CD4-positive, alpha-beta T cell (primary cell): ENCODE results near the gene RPE65. TPM values are rescaled to one million over a fixed set of nuclear protein-coding genes. Genes with fewer than 3 reads are reported as not detected.
A peak's percentile ranks its signal among the peaks of the same experiment; 100 is the strongest.
"Not testable (repeated sequence)": the region's sequence is repeated elsewhere in the genome, so short reads cannot be mapped to it uniquely, and the experiment has no call there.

Experiments used
- ATAC-seq: fragments of 200-7000 bp; cut with Tn5 transposase; one replicate; pipeline ENCODE4 v1.10.0; 2022; ENCODE audit warnings: mild to moderate bottlenecking; ENCODE audit not compliant: poor library complexity
- CTCF ChIA-PET: fragments of 350-600 bp; sonication (Branson Sonifier 250); formaldehyde crosslinking; loops from one replicate; lab custom pipeline; 2021; ENCODE audit warnings: antibody characterized with exemption, inconsistent platforms; lab: Charles Lee
- POLR2A ChIA-PET: fragments of 350-600 bp; sonication (Branson Sonifier 250); formaldehyde crosslinking; loops from one replicate; lab custom pipeline; 2021; ENCODE audit warnings: antibody characterized with exemption, inconsistent platforms; lab: Charles Lee
- DNase-seq, 14 experiments: peaks; one replicate each; pipeline ENCODE4 v3.0.0-alpha.2; 2013 to 2020; ENCODE audit warnings: mixed read lengths in 2 of 14
- H3K27ac ChIP-seq, 2 donors: one replicate each; pipeline versions ENCODE4 v1.5.1 to v1.7.0; 2013; ENCODE audit warnings: low read length in 2 of 2, low read depth in 1 of 2, mild to moderate bottlenecking in 1 of 2
- H3K27me3 ChIP-seq, 2 experiments: 1 replicate in 1 of 2; 2 replicates in 1 of 2; pipeline versions ENCODE4 v1.6.1 to v1.7.0; 2013; ENCODE audit warnings: low read length in 2 of 2, control low read depth in 1 of 2, mild to moderate bottlenecking in 1 of 2, moderate library complexity in 1 of 2; ENCODE audit not compliant: insufficient read depth in 2 of 2, control insufficient read depth in 1 of 2
- H3K36me3 ChIP-seq: one replicate; pipeline ENCODE4 v1.6.1; 2013; ENCODE audit warnings: low read length, control low read depth; ENCODE audit not compliant: insufficient read depth
- H3K4me1 ChIP-seq: one replicate; pipeline ENCODE4 v1.6.1; 2013; ENCODE audit warnings: low read length, control low read depth; ENCODE audit not compliant: insufficient read depth
- H3K4me3 ChIP-seq: one replicate; pipeline ENCODE4 v1.5.1; 2013; ENCODE audit warnings: mild to moderate bottlenecking, low read length, moderate library complexity
- H3K9me3 ChIP-seq, 2 experiments: 1 replicate in 1 of 2; 2 replicates in 1 of 2; pipeline versions ENCODE4 v1.6.1 to v1.7.0; 2013; ENCODE audit warnings: low read length in 2 of 2, mild to moderate bottlenecking in 2 of 2, control low read depth in 1 of 2, moderate library complexity in 1 of 2; ENCODE audit not compliant: control insufficient read depth in 1 of 2, insufficient read depth in 1 of 2
- H3K27ac Mint-ChIP-seq: one replicate; pipeline ENCODE4 v1.8.0; 2020; ENCODE audit warnings: mixed read lengths
- H3K27me3 Mint-ChIP-seq: one replicate; pipeline ENCODE4 v1.8.0; 2021; ENCODE audit warnings: mixed read lengths
- H3K36me3 Mint-ChIP-seq: one replicate; pipeline ENCODE4 v1.8.0; 2021; ENCODE audit warnings: low read depth, mixed read lengths
- H3K4me1 Mint-ChIP-seq: one replicate; pipeline ENCODE4 v1.8.0; 2021; ENCODE audit warnings: low read depth, mixed read lengths
- H3K4me3 Mint-ChIP-seq: one replicate; pipeline ENCODE4 v1.8.0; 2020; ENCODE audit warnings: mild to moderate bottlenecking, mixed read lengths
- H3K9me3 Mint-ChIP-seq: one replicate; pipeline ENCODE4 v1.8.0; 2020; ENCODE audit warnings: mixed read lengths
- CTCF ChIP-seq: fragments of 200-600 bp; IDR thresholded peaks from one replicate; pipeline ENCODE4 v1.8.0; 2022; ENCODE audit warnings: antibody characterized with exemption, mild to moderate bottlenecking
- intact Hi-C, 2 experiments: fragments of 100-400 bp; cut with DNase I in 1 of 2; cut with micrococcal nuclease in 1 of 2; formaldehyde crosslinking; loops; one replicate each; pipeline versions ENCODE4 v1.15.1 to v1.9.0; 2023 to 2025; cut with DNase I, micrococcal nuclease
- total RNA-seq, 174 experiments: library from RNA in 2 of 174; stranded (reverse) in 2 of 174; gene quantifications; one replicate each; pipeline ENCODE4 v1.2.3 and lab custom pipeline; 2021 to 2026

The RPE65 gene
- total RNA-seq, 2 experiments from 2014 or later, result not detected

DNA sequence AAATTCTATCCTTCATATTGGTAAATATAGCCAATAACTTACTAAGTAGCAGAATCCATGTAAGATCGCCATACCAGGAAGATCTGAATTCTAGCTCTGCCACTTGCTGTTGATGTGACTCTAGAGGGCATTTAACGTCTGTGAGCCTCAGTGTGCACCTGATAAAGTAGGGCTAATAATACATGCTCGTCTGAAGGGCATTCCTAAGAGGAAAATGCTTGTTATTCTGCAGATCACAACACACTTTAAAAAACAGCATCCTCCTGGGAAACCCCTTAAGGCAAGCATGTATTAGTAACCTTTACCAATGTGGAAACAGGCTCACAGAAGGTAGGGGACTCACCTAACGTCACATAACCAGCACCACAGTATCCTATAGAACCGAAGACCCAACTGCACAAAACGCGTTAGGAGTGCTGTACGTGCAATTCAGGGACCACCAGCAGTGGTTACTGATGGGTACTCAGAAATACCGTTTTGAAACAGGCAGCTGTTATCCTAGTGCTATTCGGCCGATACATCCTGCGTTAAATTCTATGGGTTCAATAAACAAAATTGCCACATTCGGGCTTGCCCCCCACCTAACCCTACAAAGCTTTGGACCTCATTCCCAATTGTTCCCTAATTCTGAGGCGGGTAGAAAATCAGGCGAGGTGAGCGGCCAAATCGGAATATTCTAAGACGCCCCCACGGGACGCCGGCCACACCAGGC lies 46.4 kb upstream of the RPE65 start:
- peak overlapping the region; percentile 72 for H3K4me3 ChIP-seq
- TF ChIP-seq CTCF, result no peak
- POLR2A ChIA-PET, result no interaction called here
- peaks cover 14% of the 10 kb centered on the region for H3K4me1 ChIP-seq
- Mint-ChIP-seq H3K27me3 (peaks cover 15% of the 10 kb centered on the region), H3K27ac (no peak overlapping the region), H3K9me3 (no peaks in the 10 kb centered on the region), H3K4me1 (peaks cover 22% of the 10 kb centered on the region), H3K4me3 (peak overlapping the region; percentile 88), H3K36me3 (no peaks in the 10 kb centered on the region)
- DNase-seq, result peak in 2 of 14 experiments; percentile 4 to 12
- peaks cover 0 to 6% of the 10 kb centered on the region in 2 experiments for H3K9me3 ChIP-seq
- intact Hi-C loops, result no loop called here
- H3K36me3 ChIP-seq, result no peaks in the 10 kb centered on the region
- no peak for ATAC-seq
- no peak overlapping the region for H3K27ac ChIP-seq
- H3K27me3 ChIP-seq, result peaks cover 0 to 6% of the 10 kb centered on the region in 2 experiments
- CTCF ChIA-PET, result no interaction called here

DNA sequence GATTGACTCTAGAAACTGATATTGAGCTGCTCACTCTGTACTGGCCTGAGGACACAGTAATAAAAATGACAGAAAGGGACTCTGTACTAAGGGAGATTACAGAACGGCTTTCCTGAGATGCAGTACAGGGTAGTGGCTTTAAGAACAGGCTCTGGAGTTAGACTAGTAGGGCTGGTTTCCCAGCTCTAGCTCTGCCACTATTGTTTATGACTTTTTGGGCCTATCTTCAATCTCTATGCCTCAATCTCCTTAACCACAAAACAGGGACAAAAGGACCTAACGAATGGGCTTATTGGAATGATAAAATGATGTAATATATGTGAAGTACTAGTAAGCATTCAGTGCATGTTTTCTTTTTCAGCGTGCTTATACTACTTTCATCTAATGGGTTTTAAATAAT lies 45.8 kb upstream of the RPE65 start:
- H3K4me3 Mint-ChIP-seq, result peak overlapping the region; percentile 88
- peaks cover 0 to 6% of the 10 kb centered on the region in 2 experiments for H3K27me3 ChIP-seq
- no peak for TF ChIP-seq CTCF
- peaks cover 0 to 6% of the 10 kb centered on the region in 2 experiments for H3K9me3 ChIP-seq
- ATAC-seq, result no peak
- H3K27ac ChIP-seq, result no peak overlapping the region
- no peaks in the 10 kb centered on the region for H3K36me3 ChIP-seq
- no peak overlapping the region for H3K27ac Mint-ChIP-seq
- H3K27me3 Mint-ChIP-seq, result peaks cover 15% of the 10 kb centered on the region
- H3K9me3 Mint-ChIP-seq, result no peaks in the 10 kb centered on the region
- ChIA-PET POLR2A (no interaction called here), CTCF (no interaction called here)
- DNase-seq, result no peak
- peaks cover 22% of the 10 kb centered on the region for H3K4me1 Mint-ChIP-seq
- intact Hi-C loops, result no loop called here
- H3K36me3 Mint-ChIP-seq, result no peaks in the 10 kb centered on the region
- H3K4me1 ChIP-seq, result peaks cover 14% of the 10 kb centered on the region
- H3K4me3 ChIP-seq, result no peak overlapping the region

GRCh38 chr1:68493193-68493592 lies 43.4 kb upstream of the RPE65 start:
- peaks cover 8% of the 10 kb centered on the region for H3K27me3 Mint-ChIP-seq
- no peak for TF ChIP-seq CTCF
- H3K9me3 Mint-ChIP-seq, result no peaks in the 10 kb centered on the region
- H3K4me1 ChIP-seq, result peaks cover 14% of the 10 kb centered on the region
- H3K36me3 Mint-ChIP-seq, result no peaks in the 10 kb centered on the region
- ATAC-seq (no peak), DNase-seq (no peak)
- peaks cover 0 to 6% of the 10 kb centered on the region in 2 experiments for H3K9me3 ChIP-seq
- H3K27ac ChIP-seq, result no peak overlapping the region
- no peak overlapping the region for H3K4me3 ChIP-seq
- ChIA-PET CTCF (no interaction called here), POLR2A (no interaction called here)
- intact Hi-C loops, result no loop called here
- no peaks in the 10 kb centered on the region for H3K36me3 ChIP-seq
- H3K27ac Mint-ChIP-seq, result no peak overlapping the region
- no peak overlapping the region for H3K4me3 Mint-ChIP-seq
- H3K4me1 Mint-ChIP-seq, result peaks cover 22% of the 10 kb centered on the region
- peaks cover 0 to 6% of the 10 kb centered on the region in 2 experiments for H3K27me3 ChIP-seq

DNA sequence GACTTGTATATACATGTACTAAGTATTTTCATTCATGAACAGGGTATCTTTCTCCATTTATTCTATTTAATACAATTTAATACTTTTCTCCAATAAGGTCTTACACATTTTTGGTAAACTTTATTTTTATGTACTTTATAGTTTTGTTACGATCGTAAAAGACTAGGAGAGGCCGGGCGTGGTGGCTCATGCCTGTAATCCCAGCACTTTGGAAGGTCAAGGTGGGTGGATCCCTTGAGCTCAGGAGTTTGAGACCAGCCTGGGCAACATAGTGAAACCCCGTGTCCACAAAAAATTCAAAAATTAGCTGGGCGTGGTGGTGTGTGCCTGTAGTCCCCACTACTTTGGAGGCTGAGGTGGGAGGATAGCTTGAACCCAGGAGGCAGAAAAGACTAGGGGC lies 42.5 kb upstream of the RPE65 start:
- CTCF ChIA-PET, H3K36me3 ChIP-seq, DNase-seq, H3K4me3 Mint-ChIP-seq, intact Hi-C loops, H3K9me3 Mint-ChIP-seq, ATAC-seq, H3K4me3 ChIP-seq, POLR2A ChIA-PET, H3K27me3 ChIP-seq, H3K9me3 ChIP-seq, H3K27me3 Mint-ChIP-seq, H3K27ac ChIP-seq, H3K36me3 Mint-ChIP-seq, H3K27ac Mint-ChIP-seq: not testable (repeated sequence)
- H3K4me1 Mint-ChIP-seq, result peaks cover 15% of the 10 kb centered on the region
- H3K4me1 ChIP-seq, result peaks cover 13% of the 10 kb centered on the region
